HG03025 (cell line): ENCODE results near the gene LLPH.

ENCODE experiments used
- ATAC-seq: cut with Tn5 transposase; IDR thresholded peaks from one replicate; pipeline ENCODE4 v1.9.1; 2021; ENCODE audit warnings: mild to moderate bottlenecking, moderate library complexity; ENCODE audit not compliant: unreplicated experiment, low FRiP score

The LLPH gene

DNA sequence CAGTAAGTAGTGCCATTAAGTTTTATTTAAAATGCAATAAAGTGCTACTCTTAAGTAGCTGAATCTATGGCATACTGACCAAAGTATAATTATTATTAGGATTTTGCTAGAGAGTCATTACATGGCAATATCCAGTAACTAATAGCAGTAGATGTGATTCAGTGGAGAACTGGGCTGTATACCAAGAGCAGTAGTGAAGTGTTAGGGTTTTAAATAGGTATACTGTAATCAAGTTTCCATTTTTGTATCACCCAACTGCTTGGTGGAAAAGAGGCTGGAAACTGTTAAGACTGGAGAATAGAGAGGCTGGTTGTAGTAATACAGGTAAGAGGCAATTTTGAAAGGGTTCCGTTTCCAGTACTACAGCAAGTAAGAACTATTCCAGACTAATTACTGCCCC is 13.3 kb upstream of the LLPH start:
- no peak for ATAC-seq

DNA sequence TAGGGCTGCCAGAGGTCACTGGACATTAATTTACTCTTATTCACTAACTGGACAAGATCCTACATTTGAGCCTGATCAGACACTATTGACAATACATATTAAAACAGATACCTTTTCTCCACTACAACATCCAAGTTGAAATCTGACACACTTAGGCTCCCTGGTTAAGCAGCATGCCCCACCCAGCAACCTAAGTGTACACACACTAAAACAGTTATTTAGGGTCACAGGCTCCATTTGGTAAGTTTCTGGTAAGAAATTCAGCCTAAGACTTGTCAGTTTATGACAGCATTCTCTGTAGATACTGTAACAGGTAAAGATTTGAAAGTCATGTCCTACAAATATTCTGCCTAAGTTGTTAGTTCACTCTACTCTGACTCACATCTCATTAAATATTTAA is 12.3 kb upstream of the LLPH start:
- ATAC-seq: no peak

DNA sequence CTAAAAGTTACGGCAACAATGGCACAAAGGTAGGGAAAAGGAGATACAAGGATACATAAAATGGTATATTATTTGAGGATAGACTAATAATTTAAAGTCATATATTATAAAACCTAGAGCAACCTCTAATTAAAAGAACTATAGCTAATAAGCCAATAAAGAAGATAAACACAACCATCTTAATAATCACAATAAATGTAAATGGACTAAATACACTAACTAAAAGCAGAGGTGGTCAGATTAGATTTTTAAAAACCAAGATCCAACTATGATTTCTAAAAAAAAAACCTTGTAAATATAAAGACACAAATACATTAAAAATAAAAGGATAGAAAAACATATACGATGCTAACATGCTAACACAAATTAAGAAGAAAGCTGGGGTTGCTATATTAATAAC is 10.7 kb upstream of the LLPH start:
- no peak for ATAC-seq

GRCh38 chr12:66140731-66141130 is 10.2 kb upstream of the LLPH start:
- no peak for ATAC-seq

GRCh38 chr12:66139328-66139727 is 8.8 kb upstream of the LLPH start:
- ATAC-seq: no peak

DNA sequence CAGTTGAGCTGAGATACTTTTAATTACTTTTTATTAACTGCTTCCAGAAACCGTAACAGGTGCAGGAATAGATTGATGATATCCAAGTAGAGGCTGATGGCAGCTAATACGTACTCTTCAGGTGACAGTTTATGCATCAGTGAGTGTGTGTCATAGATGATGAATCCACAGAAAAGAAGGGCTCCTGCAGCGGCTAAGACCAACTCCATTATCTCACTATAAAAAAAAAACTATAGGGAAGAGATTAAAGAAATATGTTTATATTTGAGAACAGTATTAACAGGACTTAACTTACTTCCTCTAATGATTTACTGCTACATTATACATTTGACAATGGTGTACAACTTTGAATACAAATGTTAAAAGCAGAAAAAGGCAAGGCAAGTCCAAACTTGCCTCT is 7.4 kb upstream of the LLPH start:
- no peak for ATAC-seq

DNA sequence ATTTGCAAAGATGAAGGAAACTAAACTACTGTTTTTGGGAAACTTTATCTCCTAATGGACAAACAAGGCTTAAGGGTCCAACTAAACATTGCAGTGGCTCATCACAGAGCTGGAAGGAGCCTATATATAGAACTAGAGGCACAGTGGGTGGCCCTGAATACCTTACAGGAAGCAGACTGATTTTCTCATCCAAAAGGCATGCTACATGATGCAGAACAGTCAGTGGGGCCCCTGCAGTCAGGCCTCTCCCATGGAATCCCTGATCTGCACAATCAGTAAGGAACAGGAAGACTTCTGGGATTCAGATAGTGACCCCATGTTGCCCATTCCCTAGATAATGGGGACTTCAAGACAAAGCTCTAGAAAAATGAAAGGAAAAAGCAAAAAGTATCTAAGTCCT is 1.9 kb upstream of the LLPH start:
- no peak for ATAC-seq

GRCh38 chr12:66131067-66131688 is 628 bp upstream of the LLPH start:
- no peak for ATAC-seq

DNA sequence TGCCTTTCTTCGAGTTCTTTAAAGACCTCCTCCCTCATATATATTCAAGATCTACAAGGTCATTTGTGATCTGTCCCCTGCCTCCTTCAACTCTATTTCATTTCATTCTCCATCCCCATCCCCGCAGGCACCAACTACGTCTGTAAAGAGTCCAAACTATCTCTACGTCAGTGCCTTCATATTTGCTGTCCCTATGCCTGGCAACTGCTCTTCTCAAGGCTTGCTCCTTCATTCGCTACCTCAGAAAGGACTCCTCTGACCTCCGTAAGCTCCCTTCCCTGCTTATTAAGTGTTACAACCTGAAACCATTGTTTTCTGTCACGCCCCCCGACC is 650 bp downstream of the LLPH start:
- peak; percentile 1 for ATAC-seq

DNA sequence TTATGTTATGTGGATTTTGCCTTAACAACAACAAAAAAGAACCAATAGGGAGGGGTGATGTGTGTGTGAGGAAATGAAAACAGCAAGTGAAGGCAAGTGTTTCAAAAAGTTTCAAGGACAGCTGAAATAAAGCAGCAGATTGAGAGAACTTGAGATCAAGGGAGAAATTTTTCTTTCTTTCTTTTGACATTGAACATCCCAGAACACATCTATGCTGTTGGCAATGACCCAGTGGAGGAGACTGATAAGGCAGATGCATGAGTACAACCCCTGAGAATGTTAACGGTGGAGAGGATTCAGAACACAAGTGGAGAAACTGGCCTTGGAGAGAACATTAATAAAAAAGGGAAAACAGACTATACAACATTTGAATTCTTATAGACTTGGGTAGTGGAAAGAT is 2.9 kb downstream of the LLPH start:
- no peak for ATAC-seq

GRCh38 chr12:66120477-66120876 is 10.1 kb downstream of the LLPH start:
- ATAC-seq: no peak

GRCh38 chr12:66119870-66120241 is 10.7 kb downstream of the LLPH start:
- ATAC-seq: no peak

DNA sequence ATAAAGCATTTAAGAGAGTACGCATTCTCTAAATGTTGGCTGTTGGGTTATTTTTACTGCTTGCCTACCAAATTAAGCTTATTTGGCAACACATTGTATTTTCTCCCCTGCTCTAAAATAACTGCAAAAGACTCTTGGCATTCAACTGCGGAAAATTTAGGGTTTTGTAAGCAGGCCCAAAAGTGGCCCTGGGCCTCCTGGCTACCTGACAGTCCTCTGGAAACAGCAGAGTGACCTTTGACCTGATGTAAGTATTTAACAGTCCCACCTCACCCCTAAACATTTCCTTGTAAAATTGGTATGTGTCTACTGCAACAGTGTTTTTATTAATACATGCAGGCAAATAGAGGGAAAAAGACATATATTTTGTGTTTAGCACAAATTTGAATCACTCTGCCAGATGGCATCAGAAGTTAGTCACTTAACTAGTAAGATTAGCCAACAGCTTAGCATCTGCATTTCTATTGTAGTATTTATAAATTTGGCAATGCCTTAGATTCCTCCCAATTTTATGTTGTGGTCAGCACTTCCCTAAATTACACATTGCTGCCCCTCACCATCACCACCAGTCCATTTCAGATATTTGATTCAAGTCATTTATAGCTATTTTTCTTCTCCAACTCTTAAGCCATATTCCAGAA is 11.2 kb downstream of the LLPH start:
- ATAC-seq: no peak

DNA sequence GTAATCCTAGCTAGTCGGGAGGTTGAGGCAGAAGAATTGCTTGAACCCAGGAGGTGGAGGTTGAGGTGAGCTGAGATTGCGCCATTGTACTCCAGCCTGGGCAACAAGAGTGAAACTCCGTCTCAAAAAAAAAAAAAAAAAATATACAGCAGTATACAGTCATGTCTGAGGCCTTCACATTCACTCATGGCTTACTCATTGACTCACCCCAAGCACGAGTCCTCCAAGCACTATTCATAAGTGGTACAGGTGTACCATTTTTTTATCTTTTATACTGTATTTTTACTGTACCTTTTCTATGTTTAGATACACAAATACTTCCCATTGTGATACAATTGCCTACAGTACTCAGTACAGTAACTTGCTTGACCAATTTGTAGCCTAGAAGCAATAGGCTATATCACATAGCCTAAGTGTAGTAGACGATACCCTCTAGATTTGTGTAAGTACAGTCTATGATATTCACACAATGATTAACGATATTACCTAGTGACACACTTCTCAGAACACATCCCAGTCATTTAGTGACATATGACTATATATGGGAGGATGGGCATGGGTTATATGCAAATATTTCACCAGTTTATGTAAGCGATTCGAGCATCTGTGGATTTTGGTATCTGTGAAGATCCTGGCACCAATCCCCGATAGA is 12.2 kb downstream of the LLPH start:
- no peak for ATAC-seq

DNA sequence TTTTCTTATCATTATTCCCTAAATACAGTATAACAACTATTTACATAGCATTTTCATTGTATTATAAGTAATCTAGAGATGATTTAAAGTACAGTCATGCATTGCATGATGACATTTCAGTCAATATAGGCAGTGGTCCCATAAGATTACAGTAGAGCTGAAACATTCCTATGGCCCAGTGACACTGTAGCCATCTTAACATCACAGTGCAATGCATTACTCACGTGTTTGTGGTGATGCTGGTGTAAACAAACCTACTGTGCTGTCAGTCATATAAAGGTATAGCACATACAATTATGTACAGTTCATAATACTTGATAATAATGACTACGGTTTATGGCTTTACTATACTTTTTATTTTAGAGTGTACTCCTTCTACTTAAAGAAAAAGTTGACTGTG is 13.3 kb downstream of the LLPH start:
- ATAC-seq: no peak

DNA sequence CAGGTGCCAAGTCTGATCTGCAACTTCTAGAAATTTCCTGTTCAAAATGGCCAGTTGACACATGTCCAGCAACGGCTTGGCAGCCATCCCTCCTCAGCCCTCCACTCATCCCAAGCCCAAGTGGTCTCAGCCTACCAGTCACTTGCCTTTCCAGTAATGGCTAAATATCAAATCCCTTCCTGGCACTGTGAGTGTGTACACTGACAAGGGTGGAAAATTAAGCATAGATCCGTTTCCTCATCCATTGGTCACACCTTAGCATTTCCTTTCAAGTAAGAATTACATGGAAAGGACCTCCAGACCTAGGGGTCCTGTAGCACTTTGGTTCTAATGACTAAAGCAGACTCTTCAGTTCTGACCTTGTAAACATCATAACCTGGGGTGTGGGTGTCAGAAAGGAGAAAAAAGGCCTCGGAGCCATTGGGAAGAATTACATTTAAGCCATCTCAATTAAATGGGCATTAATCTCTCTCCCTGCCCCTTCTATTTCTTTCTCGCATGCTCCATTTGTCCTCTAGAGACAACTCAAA is 15.4 kb downstream of the LLPH start:
- ATAC-seq: no peak

DNA sequence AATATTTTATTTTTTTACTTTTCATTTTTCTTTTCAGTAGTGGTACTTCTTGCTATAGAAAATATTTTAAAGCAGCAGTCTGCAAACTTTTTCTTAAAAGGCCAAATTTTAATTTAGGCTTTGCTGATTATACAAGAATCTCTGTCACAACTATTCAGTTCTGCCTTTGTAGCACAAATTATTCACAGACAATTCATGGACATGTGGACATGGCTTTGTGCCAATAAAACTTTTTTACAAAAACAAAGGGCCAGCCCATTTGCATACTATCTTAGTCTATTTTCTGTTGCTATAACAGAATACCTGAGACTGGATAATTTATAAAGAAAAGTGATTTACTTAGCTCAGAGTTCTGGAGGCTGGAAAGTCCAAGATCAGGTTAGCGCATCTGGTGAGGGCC is 17.1 kb downstream of the LLPH start:
- no peak for ATAC-seq

- ATAC-seq: no peak
Measured at GRCh38 chr12:66111605-66112004, 18.9 kb downstream of the LLPH start.

DNA sequence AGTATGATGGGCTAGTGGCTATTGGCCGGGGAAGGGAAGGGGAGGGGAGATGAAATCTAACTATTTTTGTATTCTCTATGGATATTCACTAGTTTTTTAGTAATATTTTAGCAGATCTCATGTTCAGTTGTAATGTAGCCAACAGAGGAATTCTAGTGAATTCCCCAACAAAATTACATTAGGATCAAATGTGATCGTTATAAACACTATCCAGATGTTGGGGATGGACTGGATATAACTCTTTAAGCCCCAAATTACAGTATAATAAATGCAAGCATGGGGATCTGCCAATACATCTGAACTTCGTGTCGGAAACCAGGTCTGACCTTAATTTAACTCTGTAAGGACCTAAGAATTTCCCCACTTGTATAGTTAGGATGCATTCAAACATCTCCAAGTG is 21.5 kb downstream of the LLPH start:
- no peak for ATAC-seq

- no peak for ATAC-seq
Measured at GRCh38 chr12:66108386-66108785, 22.2 kb downstream of the LLPH start.

DNA sequence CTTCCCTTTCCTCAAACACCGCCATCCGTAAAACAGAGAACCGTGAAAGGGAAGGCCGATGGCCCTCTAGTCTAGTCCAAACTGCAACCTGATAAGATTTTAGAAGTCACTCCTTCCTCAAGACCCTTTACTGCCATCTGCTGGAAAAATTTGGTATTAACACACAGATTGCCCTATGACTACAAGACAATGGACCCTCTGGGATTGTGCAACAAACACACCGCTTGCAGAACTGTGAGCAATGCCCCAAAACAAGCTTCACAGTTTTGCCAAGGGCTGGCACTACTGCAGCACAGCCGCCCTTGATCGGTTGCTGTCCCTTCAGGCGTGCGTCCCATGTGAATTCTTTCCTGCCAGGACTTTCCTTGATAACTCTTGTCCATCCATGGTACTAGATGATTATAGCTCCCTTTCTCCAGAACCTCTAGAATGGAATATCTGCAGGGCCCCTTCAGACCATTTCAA is 23.1 kb downstream of the LLPH start:
- peak; percentile 89 for ATAC-seq
